Cardiac atrium fibroblast (primary cell): ENCODE results near the gene CYB5A. TPM values are rescaled to one million over a fixed set of nuclear protein-coding genes. Genes with fewer than 3 reads are reported as not detected.

Source experiments
- total RNA-seq: library from RNA; depleted of rRNA; stranded (reverse); fragments of >200 nt; gene quantifications from 2 replicates; pipeline ENCODE4 v1.2.3, GENCODE V29; 2015

CYB5A gene
- total RNA-seq, result 67.9 and 68.8 TPM in 2 replicates

DNA sequence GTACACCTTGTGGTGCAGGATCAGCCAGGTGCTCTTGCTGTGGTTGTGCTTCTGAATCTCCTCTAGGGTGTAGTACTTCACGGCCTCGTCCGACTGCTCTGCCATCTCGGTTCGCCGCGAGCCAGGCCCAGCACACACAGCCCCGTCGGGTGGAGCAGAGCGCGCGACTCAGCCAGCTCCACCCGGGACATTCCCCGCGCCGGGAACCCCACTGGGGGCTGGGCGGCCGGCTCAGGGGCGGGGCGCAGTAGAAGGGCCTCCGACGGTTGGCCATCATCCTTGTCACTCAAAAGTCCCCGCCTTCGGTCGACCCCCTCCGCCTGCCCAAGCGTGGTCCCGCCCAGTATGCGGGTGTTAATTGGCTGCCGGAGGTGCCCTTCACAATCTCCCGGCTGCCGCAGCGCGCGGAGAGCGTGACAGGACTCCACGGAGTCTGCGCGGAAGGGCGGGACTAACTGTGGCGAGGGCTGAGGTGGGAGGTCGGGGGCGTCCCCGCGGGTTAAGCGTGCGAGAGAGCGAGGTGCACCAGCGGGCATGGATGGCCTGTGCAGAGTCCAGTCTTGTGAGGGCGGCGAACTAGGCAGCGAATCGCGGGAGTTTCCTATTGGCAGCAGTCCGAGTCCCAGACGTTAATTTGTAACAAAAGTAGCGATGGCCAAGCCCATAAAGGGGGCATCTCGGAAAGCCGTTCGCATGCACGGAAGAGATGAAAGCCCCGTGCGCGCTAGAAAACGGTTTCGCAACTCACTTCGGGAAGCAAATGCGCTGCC, at the start of gene CYB5A:
Gene CYB5A, minus strand, starts transcription at position 193 of the 770 bp plus-strand sequence. Its CDS starts 88 bp downstream, at position 105.

GRCh38 chr18:74315464-74316256, 23.9 kb upstream of the CYB5A start, which contains the start of gene C18orf63:
TSS of gene C18orf63 (plus strand) at chr18:74315839. CDS start at chr18:74317866, 2,027 bp downstream.

Other genes with a start within 250 kb of the CYB5A start
- gene FBXO15, start 144.1 kb downstream of the CYB5A start, total RNA-seq, result not detected in 2 replicates
- gene TIMM21, start 143.4 kb downstream of the CYB5A start, total RNA-seq, result 39.5 and 50.4 TPM in 2 replicates
- not detected in 2 replicates for gene C18orf63, start 23.9 kb upstream of the CYB5A start, total RNA-seq
- gene DIPK1C, start 165.3 kb upstream of the CYB5A start, total RNA-seq, result not detected in 2 replicates
- 53.1 and 66.6 TPM in 2 replicates for gene CNDP2, start 204.4 kb upstream of the CYB5A start, total RNA-seq
- gene CNDP1, start 242.5 kb upstream of the CYB5A start, total RNA-seq, result not detected in 2 replicates